Astrocyte of the hippocampus (primary cell): ENCODE measurements around the gene OGFOD3.
A peak's percentile ranks its signal among the peaks of the same experiment; 100 is the strongest.
"Not testable (repeated sequence)": the region's sequence is repeated elsewhere in the genome, so short reads cannot be mapped to it uniquely, and the experiment has no call there.

ENCODE experiments used
- DNase-seq: peaks from one replicate; pipeline ENCODE4 v3.0.0; 2011; ENCODE audit warnings: low read depth, low spot score

The OGFOD3 gene

GRCh38 chr17:82355770-82356427, 62.5 kb downstream of the OGFOD3 start:
- DNase-seq = peak; percentile 86

DNA sequence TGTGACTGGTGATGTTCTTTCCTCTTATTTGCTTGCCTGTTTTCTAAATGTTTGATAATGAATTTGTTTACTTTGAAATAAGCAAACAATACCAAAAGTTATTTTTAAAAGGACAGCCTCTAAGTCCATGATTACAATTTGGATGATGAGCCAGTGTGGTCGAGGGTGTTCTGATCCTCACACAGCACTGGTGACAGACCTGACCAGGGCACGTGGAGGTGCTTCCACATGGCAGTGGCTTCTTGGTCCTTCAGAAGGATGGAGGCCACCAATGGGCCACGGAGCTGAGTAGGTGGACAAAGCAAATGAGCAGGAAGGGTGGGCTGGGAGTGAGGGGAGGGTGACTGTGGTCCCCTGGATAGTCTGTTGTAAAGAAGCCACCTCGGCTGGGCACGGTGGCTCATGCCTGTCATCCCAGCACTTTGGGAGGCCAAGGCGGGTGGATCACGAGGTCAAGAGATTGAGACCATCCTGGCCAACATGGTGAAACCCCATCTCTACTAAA, 63.5 kb downstream of the OGFOD3 start:
- DNase-seq = no peak

- DNase-seq = no peak
Observed at GRCh38 chr17:82353484-82353883, 64.9 kb downstream of the OGFOD3 start.

DNA sequence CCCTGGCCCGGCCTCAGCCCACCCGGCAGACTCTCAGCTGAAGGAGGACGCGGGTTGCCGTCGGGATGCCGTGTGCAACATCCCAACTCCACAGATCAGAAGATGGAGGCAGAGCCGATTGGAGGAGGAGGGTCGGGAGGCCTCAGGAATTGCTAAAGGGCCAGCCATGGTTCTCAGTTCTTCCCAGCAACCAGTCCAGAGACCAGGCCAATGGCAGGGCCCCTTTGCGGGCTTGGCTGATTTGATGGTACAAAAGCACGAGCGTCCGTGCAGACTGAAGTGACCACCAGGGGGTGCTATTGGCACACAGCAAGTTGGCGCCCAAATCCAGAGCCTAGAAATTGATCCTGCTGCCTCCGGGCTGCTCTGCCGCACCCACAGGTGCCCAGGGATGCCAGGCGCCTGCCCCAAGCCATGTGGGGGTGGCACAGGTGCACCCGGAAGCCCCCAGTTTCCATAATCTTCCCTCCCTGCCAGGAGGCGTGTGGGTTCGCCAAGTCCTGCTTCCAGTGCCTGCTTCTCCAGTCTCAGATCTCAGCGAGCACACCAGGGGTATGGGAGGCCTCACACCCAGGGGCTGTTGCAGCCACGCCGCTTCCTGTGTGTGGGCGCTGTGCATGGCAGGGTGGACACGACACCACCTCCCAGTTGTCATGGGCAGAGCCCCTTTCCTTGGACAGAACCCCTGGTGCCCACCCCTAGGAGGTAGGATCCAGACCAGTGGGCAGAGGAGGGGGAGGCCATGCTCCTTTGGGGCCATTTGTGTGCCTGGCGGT, 66.5 kb downstream of the OGFOD3 start:
- DNase-seq = peak; percentile 95

DNA sequence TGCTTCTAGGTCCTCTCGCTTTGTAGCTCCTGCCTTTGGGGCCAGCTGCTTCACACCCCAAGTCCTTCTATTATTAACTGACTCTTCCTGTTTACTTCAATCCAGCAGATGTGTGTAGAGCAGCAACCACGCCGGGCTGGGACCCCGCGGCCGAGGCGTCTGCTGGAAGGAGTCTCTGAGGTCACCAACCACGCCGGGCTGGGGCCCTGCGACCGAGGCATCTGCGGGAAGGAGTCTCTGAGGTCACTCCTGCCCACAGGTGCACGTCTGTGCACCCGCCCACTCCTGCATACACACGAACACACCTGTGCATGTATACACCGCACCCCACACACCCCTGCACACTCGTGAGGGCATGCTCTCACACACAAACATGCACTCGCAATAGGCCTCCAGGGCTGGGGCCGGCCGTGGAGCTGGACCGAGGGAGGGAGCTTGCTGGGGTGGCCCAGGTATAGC, 67.1 kb downstream of the OGFOD3 start:
- DNase-seq = no peak

DNA sequence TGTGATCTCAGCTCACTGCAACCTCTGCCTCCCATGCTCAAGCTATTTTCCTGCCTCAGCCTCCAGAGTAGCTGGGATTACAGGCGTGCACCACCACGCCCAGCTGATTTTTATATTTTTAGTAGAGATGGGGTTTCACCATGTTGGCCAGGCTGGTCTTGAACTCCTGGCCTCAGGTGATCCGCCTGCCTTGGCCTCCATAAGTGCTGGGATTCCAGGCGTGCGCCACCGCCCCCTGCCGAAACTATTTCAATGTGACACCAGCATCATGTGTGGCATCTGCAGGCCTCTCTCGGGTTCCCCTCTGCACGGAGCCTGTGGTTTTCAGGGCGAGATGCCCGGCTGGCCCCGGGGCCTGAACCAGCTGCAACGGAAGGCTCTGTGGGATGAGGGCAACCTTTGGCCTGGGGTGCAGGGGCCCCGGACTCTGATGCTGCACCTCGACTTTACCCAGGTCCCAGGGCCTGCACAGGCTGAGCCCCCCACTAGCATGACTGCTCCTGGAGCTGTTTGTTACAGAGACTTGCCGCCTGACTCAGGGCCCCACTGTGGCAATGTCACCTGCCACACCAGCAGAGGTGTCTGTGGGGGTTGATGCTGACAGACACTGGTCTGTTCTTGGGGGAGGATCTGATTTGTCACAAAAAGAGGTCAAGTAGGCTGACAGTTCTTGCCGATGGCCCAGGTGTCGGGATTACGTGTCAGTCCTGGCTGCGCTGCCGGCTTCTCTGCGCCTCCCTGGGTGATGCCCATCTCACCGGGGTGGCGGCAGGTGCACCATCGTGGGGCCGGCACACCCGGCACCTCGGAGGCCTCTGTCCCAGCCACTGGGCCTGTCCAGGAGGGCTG, 68.0 kb downstream of the OGFOD3 start:
- DNase-seq = no peak

GRCh38 chr17:82349287-82349701, 69.1 kb downstream of the OGFOD3 start:
- no peak for DNase-seq

- no peak for DNase-seq
Observed at GRCh38 chr17:82348866-82349265, 69.5 kb downstream of the OGFOD3 start.

DNA sequence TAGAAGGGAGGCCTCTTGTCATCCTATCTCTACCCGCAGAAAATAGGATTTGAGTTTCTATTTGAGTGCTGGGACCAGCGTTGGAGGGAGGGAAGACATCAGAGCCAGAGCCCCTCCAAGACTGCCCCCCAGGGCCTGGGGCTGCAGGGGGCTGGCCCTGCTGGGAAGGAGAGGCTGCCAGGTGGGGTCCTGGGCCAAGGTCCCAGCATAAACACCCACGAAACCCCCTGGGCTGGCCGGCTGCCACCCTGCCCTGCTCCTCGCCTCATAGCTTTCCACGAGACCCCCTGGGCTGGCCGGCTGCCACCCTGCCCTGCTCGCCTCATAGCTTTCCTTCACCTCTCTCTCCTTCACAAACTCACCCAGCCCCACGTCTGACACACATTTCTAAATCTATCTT, 70.0 kb downstream of the OGFOD3 start:
- no peak for DNase-seq

GRCh38 chr17:82347994-82348393, 70.4 kb downstream of the OGFOD3 start:
- DNase-seq = not testable (repeated sequence)

- DNase-seq = no peak
Observed at GRCh38 chr17:82346342-82347300, 71.8 kb downstream of the OGFOD3 start.

DNA sequence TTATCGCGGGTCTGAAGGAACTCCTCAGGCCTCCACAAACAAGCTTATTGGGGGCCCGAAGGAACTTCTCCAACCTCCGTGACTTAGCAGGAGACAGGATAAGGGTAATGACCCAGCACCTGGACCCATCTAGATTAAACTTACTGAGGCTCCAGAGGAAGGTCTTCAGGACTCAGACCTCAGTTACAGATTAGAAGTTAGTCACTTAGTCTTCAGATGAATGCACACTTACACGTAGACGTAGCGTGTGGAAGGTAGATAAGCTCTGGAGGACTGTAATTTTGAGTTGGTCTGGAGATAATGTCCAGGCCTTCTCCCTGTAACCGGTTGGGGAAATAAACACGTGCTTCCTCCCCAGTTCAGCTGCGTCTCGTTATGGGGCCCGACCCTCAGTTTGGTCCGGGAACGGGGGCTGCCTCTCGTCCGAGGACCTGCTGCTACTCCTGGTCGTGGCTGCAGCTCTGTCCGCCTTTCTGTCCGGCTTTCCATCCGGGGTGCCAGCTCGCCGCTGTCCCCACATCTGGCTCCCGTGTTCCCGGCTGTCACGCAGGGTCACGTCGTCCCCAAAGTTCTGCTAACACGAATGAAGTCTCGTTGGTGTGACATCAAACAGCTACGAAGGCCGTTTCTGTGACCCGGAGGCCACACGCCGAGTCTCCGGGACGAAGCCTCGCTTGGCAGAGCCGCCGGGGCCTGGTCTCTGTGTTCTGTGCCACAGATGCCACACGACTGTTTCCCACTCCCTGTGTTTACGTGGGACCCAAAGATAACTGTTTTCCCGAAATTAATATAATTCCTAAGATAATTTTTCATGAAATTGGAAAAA, 73.0 kb downstream of the OGFOD3 start:
- DNase-seq = no peak

GRCh38 chr17:82344175-82344907, 74.0 kb downstream of the OGFOD3 start:
- no peak for DNase-seq

DNA sequence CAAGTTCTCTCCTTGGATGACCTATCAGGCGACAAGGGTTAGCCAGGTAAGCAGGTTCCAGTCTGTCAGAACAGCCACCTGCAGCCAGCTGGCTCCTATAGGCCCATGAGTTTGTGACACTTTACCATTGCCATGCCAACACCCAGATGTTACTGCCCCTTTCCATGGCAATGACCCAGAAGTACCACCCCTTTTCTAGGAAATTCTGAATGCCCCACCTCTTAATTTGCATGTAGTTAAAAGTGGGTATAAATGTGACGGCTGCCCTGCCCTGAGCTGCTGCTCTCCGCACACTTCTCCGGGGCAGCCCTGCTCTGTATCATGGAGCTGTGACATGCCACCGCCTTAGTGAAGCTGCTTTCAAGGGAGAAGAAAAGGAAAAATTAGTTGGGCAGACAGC, 74.8 kb downstream of the OGFOD3 start:
- DNase-seq = no peak

- no peak for DNase-seq
Observed at GRCh38 chr17:82342361-82343079, 75.9 kb downstream of the OGFOD3 start.

DNA sequence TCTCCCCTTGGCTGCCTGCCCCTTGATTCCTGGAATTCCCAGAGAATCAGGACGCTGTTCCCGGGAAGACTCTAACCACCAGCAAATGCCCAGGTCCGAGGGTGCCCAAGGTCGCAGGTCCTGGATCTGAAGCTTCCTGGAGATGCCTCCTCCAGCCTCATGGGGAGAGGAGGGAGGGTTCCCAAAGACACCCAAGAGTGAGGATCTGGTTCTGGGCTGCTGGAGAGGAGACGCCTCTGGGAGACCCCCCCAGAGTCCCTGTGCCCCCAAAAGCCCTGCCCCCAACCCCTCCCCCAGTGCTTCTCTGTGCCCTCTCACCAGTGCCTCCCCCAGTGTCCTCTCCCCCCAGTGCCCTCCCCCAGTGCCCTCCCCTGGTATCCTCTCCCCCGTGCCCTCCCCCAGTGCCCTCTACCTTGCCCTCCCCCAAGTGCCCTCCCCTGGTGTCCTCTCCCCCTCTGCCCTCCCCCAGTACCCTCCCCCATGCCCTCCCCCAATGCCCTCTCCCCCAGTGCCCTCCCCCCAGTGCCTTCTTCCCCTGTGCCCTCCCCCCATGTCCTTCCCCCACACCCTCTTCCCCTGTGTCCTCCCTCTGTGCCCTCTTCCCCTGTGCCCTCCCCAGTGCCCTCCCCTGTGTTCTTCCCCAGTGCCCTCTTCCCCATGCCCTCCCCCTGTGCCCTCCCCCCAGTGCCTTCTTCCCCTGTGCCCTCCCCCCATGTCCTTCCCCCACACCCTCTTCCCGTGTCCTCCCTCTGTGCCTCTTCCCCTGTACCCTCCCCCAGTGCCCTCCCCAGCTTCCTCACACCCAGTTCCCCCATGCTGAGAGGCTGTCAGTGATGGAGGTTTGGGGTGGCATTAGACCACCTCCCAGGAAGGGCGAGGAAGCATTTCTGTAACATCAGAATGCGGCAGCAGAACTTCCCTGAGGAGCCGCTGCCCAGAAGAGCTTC, 78.5 kb downstream of the OGFOD3 start:
- DNase-seq = peak; percentile 73
